IMR-90 (cell line): Measurements from ENCODE around the gene CPNE1. TPM values are rescaled to one million over a fixed set of nuclear protein-coding genes. Genes with fewer than 3 reads are reported as not detected.

Experiments used
- ATAC-seq: fragments of 200-7000 bp; cut with Tn5 transposase; 2 replicates; pipeline ENCODE4 v1.9.1; 2020; ENCODE audit warnings: low read depth, mild to moderate bottlenecking, moderate library complexity
- BruUV-seq: library from RNA; stranded (reverse); fragments of 400-500 nt; replicated peaks from 2 replicates; lab custom pipeline; 2021; lab: Mats Ljungman, UMichigan
- CTCF ChIA-PET: fragments of 300-600 bp; formaldehyde crosslinking; extraction: SDS; loops from one replicate; lab custom pipeline; 2021; ENCODE audit warnings: antibody characterized with exemption; lab: Yijun Ruan, JAX
- POLR2A ChIA-PET: fragments of 300-600 bp; sonication (Branson Sonifier 250); formaldehyde crosslinking; loops from one replicate; lab custom pipeline; 2022; ENCODE audit warnings: antibody characterized with exemption; ENCODE audit not compliant: unreplicated experiment; lab: Charles Lee
- DNase-seq: peaks from one replicate; pipeline ENCODE4 v3.0.0; 2013
- H2AFZ ChIP-seq: replicated peaks from 2 replicates; pipeline ENCODE3; 2013; ENCODE audit warnings: low read length, mild to moderate bottlenecking; ENCODE audit not compliant: poor library complexity
- H2AK5ac ChIP-seq: 2 replicates; pipeline ENCODE4 v1.6.1; 2013; ENCODE audit warnings: low read depth, low read length, inconsistent platforms
- H2AK9ac ChIP-seq: replicated peaks from 2 replicates; pipeline ENCODE3; 2013; ENCODE audit warnings: mild to moderate bottlenecking, low read depth, low read length, moderate library complexity; ENCODE audit not compliant: poor library complexity
- H2BK120ac ChIP-seq: 2 replicates; pipeline ENCODE4 v1.6.1; 2013; ENCODE audit warnings: low read depth, low read length, inconsistent platforms
- H2BK15ac ChIP-seq: 3 replicates; pipeline ENCODE4 v1.6.1; 2013; ENCODE audit warnings: low read depth, low read length, inconsistent platforms
- H2BK20ac ChIP-seq: 2 replicates; pipeline ENCODE4 v1.6.1; 2013; ENCODE audit warnings: low read depth, mild to moderate bottlenecking, inconsistent platforms, low read length, moderate library complexity
- H2BK5ac ChIP-seq: 2 replicates; pipeline ENCODE4 v1.6.1; 2013; ENCODE audit warnings: mild to moderate bottlenecking, low read depth, low read length, inconsistent platforms; ENCODE audit not compliant: poor library complexity, severe bottlenecking
- H3K14ac ChIP-seq: replicated peaks from 2 replicates; pipeline ENCODE4 v1.6.1; 2013; ENCODE audit warnings: low read depth, low read length, inconsistent platforms
- H3K18ac ChIP-seq: 2 replicates; pipeline ENCODE4 v1.6.1; 2013; ENCODE audit warnings: low read depth, low read length, control low read depth
- H3K23ac ChIP-seq: 2 replicates; pipeline ENCODE4 v1.6.1; 2013; ENCODE audit warnings: low read depth, low read length, inconsistent platforms
- H3K27ac ChIP-seq: 2 replicates; pipeline ENCODE4 v1.5.1; 2013; ENCODE audit warnings: mild to moderate bottlenecking, control low read depth, low read length; ENCODE audit not compliant: insufficient read depth
- H3K27me3 ChIP-seq: 2 replicates; pipeline ENCODE4 v1.6.1; 2013; ENCODE audit warnings: low read length; ENCODE audit not compliant: control insufficient read depth, insufficient read depth
- H3K36me3 ChIP-seq: 2 replicates; pipeline ENCODE4 v1.6.1; 2013; ENCODE audit warnings: low read length, mixed read lengths; ENCODE audit not compliant: control insufficient read depth, insufficient read depth
- H3K4ac ChIP-seq: 2 replicates; pipeline ENCODE4 v1.6.1; 2013; ENCODE audit warnings: low read depth, low read length, inconsistent platforms
- H3K4me1 ChIP-seq: 2 replicates; pipeline ENCODE4 v1.6.1; 2013; ENCODE audit warnings: low read length, mixed read lengths; ENCODE audit not compliant: control insufficient read depth, insufficient read depth
- H3K4me2 ChIP-seq: 2 replicates; pipeline ENCODE4 v1.6.1; 2013; ENCODE audit warnings: low read depth, mild to moderate bottlenecking, control low read depth, low read length, moderate library complexity
- H3K4me3 ChIP-seq: 2 replicates; pipeline ENCODE4 v1.5.1; 2013; ENCODE audit warnings: low read depth, mild to moderate bottlenecking, control low read depth, low read length, moderate library complexity; ENCODE audit not compliant: insufficient read depth
- H3K56ac ChIP-seq: 2 replicates; pipeline ENCODE4 v1.6.1; 2013; ENCODE audit warnings: low read length, inconsistent platforms; ENCODE audit not compliant: insufficient read depth; ENCODE audit errors: extremely low read depth
- H3K79me1 ChIP-seq, 2 experiments: 2 replicates each; pipeline ENCODE4 v1.6.1; 2013; ENCODE audit warnings: low read length in 2 of 2, inconsistent platforms in 1 of 2, low read depth in 1 of 2
- H3K9ac ChIP-seq: 2 replicates; pipeline ENCODE4 v1.6.1; 2013; ENCODE audit warnings: low read depth, low read length, control low read depth
- H3K9me1 ChIP-seq: 2 replicates; pipeline ENCODE4 v1.6.1; 2013; ENCODE audit warnings: low read length, inconsistent platforms; ENCODE audit not compliant: insufficient read depth
- H3K9me3 ChIP-seq: 2 replicates; pipeline ENCODE4 v1.6.1; 2013; ENCODE audit warnings: low read length; ENCODE audit not compliant: control insufficient read depth, insufficient read depth
- H4K20me1 ChIP-seq: 2 replicates; pipeline ENCODE4 v1.6.1; 2013; ENCODE audit warnings: low read length, inconsistent platforms; ENCODE audit not compliant: insufficient read depth
- H4K5ac ChIP-seq: 2 replicates; pipeline ENCODE4 v1.6.1; 2013; ENCODE audit warnings: mild to moderate bottlenecking, low read depth, low read length, control low read depth
- H4K8ac ChIP-seq, 2 experiments: 2 replicates each; pipeline ENCODE4 v1.6.1; 2013; ENCODE audit warnings: low read depth in 2 of 2, low read length in 2 of 2, control low read depth in 1 of 2, inconsistent platforms in 1 of 2
- H4K91ac ChIP-seq: 2 replicates; pipeline ENCODE4 v1.6.1; 2013; ENCODE audit warnings: low read depth, low read length, inconsistent platforms; ENCODE audit not compliant: insufficient read depth
- BHLHE40 ChIP-seq: fragments of 150-350 bp; IDR thresholded peaks from 2 replicates; pipeline ENCODE4 v1.6.1; 2016; ENCODE audit warnings: mild to moderate bottlenecking, low read depth, low read length
- CEBPB ChIP-seq: IDR thresholded peaks from 2 replicates; pipeline ENCODE4 v1.6.1; 2012; ENCODE audit warnings: low read depth, low read length, improper control_type of control experiment
- CHD1 ChIP-seq: IDR thresholded peaks from 2 replicates; pipeline ENCODE4 v1.6.1; 2012; ENCODE audit warnings: low read depth, low read length, improper control_type of control experiment
- CTCF ChIP-seq: conservative IDR thresholded peaks from 2 replicates; pipeline ENCODE4 v1.5.1; 2012; ENCODE audit warnings: mild to moderate bottlenecking, low read depth, low read length, improper control_type of control experiment
- FOS ChIP-seq: fragments of 150-350 bp; IDR thresholded peaks from 2 replicates; pipeline ENCODE4 v1.6.1; 2016; ENCODE audit warnings: low read depth, low read length
- MAFK ChIP-seq: IDR thresholded peaks from 2 replicates; pipeline ENCODE4 v1.6.1; 2012; ENCODE audit warnings: low read depth, low read length, improper control_type of control experiment
- MAZ ChIP-seq: IDR thresholded peaks from 2 replicates; pipeline ENCODE4 v1.6.1; 2012; ENCODE audit warnings: low read depth, mild to moderate bottlenecking, low read length, improper control_type of control experiment, moderate library complexity, borderline replicate concordance
- MXI1 ChIP-seq: IDR thresholded peaks from 2 replicates; pipeline ENCODE4 v1.6.1; 2012; ENCODE audit warnings: low read depth, mild to moderate bottlenecking, low read length, moderate library complexity, borderline replicate concordance
- NFE2L2 ChIP-seq: fragments of 150-350 bp; IDR thresholded peaks from 2 replicates; pipeline ENCODE4 v1.6.1; 2016; ENCODE audit warnings: low read depth, mild to moderate bottlenecking, low read length
- POLR2A ChIP-seq: IDR thresholded peaks from 2 replicates; pipeline ENCODE4 v1.6.1; 2012; ENCODE audit warnings: mild to moderate bottlenecking, low read depth, low read length
- RAD21 ChIP-seq: IDR thresholded peaks from 2 replicates; pipeline ENCODE4 v1.6.1; 2012; ENCODE audit warnings: low read length, improper control_type of control experiment
- RCOR1 ChIP-seq: IDR thresholded peaks from 2 replicates; pipeline ENCODE4 v1.6.1; 2012; ENCODE audit warnings: mild to moderate bottlenecking, low read length, improper control_type of control experiment; ENCODE audit not compliant: insufficient replicate concordance
- RFX5 ChIP-seq: IDR thresholded peaks from 2 replicates; pipeline ENCODE4 v1.8.0; 2012; ENCODE audit warnings: low read depth, mild to moderate bottlenecking, low read length, moderate library complexity
- SMC3 ChIP-seq: fragments of 150-350 bp; IDR thresholded peaks from 2 replicates; pipeline ENCODE4 v1.6.1; 2016; ENCODE audit warnings: low read depth, mild to moderate bottlenecking, antibody characterized with exemption, low read length, moderate library complexity
- USF2 ChIP-seq: fragments of 150-350 bp; IDR thresholded peaks from 2 replicates; pipeline ENCODE4 v1.6.1; 2017; ENCODE audit warnings: mild to moderate bottlenecking, antibody characterized with exemption, low read length, low read depth
- WGBS, 2 experiments: methylation state at CpG; one replicate each; pipeline versions ENCODE4 v1.1.5 to v1.1.7; 2013; ENCODE audit warnings: missing lambda C conversion rate in 2 of 2; ENCODE audit not compliant: insufficient read length in 1 of 2; ENCODE audit errors: extremely low coverage in 2 of 2; 5-methylcytosine and 5-hydroxymethylcytosine counted together
- dilution Hi-C: fragments of 300-500 bp; cut with HindIII; formaldehyde crosslinking; loops from one replicate; pipeline ENCODE4 v1.14.3; 2018; ENCODE audit warnings: low sequenced_read_pairs; ENCODE audit not compliant: unreplicated experiment
- in situ Hi-C: fragments of 300-500 bp; cut with MboI; formaldehyde crosslinking; loops from 3 replicates; pipeline ENCODE4 v1.14.3; 2019; ENCODE audit warnings: low sequenced_read_pairs, inconsistent platforms, mixed read lengths
- intact Hi-C: fragments of 100-400 bp; cut with micrococcal nuclease; formaldehyde crosslinking; loops from 2 replicates; pipeline ENCODE4 v1.10.0; 2022
- polyA plus RNA-seq, 3 experiments: library from polyadenylated mRNA; depleted of rRNA; stranded (reverse); fragments of >200 nt; gene quantifications; 2 replicates each; pipeline ENCODE4 v1.2.3, GENCODE V29; 2012; ENCODE audit warnings: low replicate concordance in 1 of 3
- total RNA-seq: library from RNA; depleted of rRNA; stranded (reverse); fragments of >200 nt; gene quantifications from 2 replicates; pipeline ENCODE4 v1.2.3, GENCODE V29; 2012
- TF ChIP-seq, protein P1 (sequence below): fragments of 150-350 bp; IDR thresholded peaks from 2 replicates; pipeline ENCODE4 v1.6.1; 2016; ENCODE audit warnings: low read depth, mild to moderate bottlenecking, low read length, moderate library complexity, borderline replicate concordance

The CPNE1 gene
- total and polyA plus RNA-seq, 2 of the 4 experiments (the other 2 are of a cell fraction), result 163 to 165 TPM

DNA sequence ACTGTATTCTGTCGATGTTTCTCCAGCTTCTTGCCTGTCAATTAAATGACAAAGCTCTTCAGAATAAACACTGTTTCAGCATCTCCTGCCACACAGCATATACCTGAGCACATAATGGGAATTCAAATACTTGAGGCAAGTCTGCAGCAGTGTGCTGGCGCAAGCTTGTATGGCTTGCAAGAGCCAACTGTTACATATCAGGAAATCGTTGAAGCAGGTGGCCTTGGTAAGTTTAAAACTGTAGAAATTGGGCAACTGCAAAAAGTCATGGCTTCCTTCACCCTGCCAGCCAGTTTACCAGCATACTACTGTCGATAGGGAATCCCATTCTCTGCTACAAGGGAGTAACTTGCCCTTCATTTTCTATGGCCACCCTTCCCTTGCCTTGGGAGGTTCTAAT, 23.0 kb downstream of the CPNE1 start:
- Histone ChIP-seq H3K4me2 (no peak overlapping the region), H2AFZ (no peak overlapping the region), H3K36me3 (no peaks in the 10 kb centered on the region), H3K14ac (no peak overlapping the region), H2BK5ac (no peak overlapping the region), H4K8ac (no peak overlapping the region), H2BK20ac (no peak overlapping the region), H2AK9ac (no peak overlapping the region), H2BK120ac (no peak overlapping the region), H4K5ac (no peak overlapping the region), H2BK15ac (no peak overlapping the region), H3K9ac (no peak overlapping the region), H3K27me3 (no peaks in the 10 kb centered on the region), H3K18ac (no peak overlapping the region), H3K9me3 (no peaks in the 10 kb centered on the region), H3K79me1 (peaks cover 55 to 96% of the 10 kb centered on the region in 2 experiments), H4K20me1 (peaks cover 89% of the 10 kb centered on the region), H3K4me1 (peaks cover 4% of the 10 kb centered on the region), H3K9me1 (peaks cover 36% of the 10 kb centered on the region), H3K27ac (no peak overlapping the region), H3K4me3 (no peak overlapping the region), H3K56ac (no peak overlapping the region), H2AK5ac (no peak overlapping the region), H3K23ac (no peak overlapping the region), H4K91ac (no peak overlapping the region), H3K4ac (no peak overlapping the region)
- TF ChIP-seq RFX5, result no peak
- TF ChIP-seq CHD1, result no peak
- no peak for TF ChIP-seq CTCF
- TF ChIP-seq SMC3, result no peak
- TF ChIP-seq CEBPB, result no peak
- no peak for TF ChIP-seq RCOR1
- TF ChIP-seq BHLHE40, result no peak
- TF ChIP-seq RAD21, result no peak
- TF ChIP-seq MAZ, result no peak
- no peak for TF ChIP-seq NFE2L2
- no peak for TF ChIP-seq USF2
- TF ChIP-seq, protein P1, sequence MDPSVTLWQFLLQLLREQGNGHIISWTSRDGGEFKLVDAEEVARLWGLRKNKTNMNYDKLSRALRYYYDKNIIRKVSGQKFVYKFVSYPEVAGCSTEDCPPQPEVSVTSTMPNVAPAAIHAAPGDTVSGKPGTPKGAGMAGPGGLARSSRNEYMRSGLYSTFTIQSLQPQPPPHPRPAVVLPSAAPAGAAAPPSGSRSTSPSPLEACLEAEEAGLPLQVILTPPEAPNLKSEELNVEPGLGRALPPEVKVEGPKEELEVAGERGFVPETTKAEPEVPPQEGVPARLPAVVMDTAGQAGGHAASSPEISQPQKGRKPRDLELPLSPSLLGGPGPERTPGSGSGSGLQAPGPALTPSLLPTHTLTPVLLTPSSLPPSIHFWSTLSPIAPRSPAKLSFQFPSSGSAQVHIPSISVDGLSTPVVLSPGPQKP, result no peak
- TF ChIP-seq MXI1, result no peak
- no peak for TF ChIP-seq POLR2A
- no peak for TF ChIP-seq FOS
- TF ChIP-seq MAFK, result no peak
- POLR2A ChIA-PET, result no interaction called here
- CTCF ChIA-PET, result no interaction called here
- dilution Hi-C loops (no loop called here), intact Hi-C loops (no loop called here), in situ Hi-C loops (no loop called here)
- ATAC-seq (no peak), DNase-seq (no peak)
- WGBS, 2 experiments, result 97% methylated on average over 4 of the region's 4 CpGs; no CpG with 5 or more reads in 1 of the 2 experiments
- no TSS peak for BruUV-seq
